CD4-positive, CD25-positive, alpha-beta regulatory T cell (primary cell): Measurements from ENCODE around the gene DYSF. TPM values are rescaled to one million over a fixed set of nuclear protein-coding genes. Genes with fewer than 3 reads are reported as not detected.

Source experiments
- ATAC-seq, 2 donors: fragments of 150-1000 bp; cut with Tn5 transposase; one replicate each; pipeline ENCODE4 v1.10.0; 2021; ENCODE audit warnings: low read depth in 2 of 2, moderate number of reproducible peaks in 2 of 2, moderate library complexity in 1 of 2
- DNase-seq, 3 donors: peaks; one replicate each; pipeline versions ENCODE4 v3.0.0 to v3.0.0-alpha.2; 2012 to 2022; ENCODE audit warnings: mixed read lengths in 1 of 3
- H3K27ac ChIP-seq: one replicate; pipeline ENCODE4 v1.7.0; 2013; ENCODE audit warnings: mild to moderate bottlenecking, low read length; ENCODE audit not compliant: insufficient read depth, poor library complexity, severe bottlenecking
- H3K27me3 ChIP-seq: one replicate; pipeline ENCODE4 v1.7.0; 2013; ENCODE audit warnings: low read length; ENCODE audit not compliant: control insufficient read depth, insufficient read depth
- H3K36me3 ChIP-seq: one replicate; pipeline ENCODE4 v1.7.0; 2013; ENCODE audit warnings: mild to moderate bottlenecking, low read length, moderate library complexity; ENCODE audit not compliant: control insufficient read depth, insufficient read depth
- H3K4me1 ChIP-seq: 2 replicates; pipeline ENCODE4 v1.7.0; 2013; ENCODE audit warnings: mild to moderate bottlenecking, low read length; ENCODE audit not compliant: insufficient read depth, control insufficient read depth, poor library complexity, severe bottlenecking
- H3K4me3 ChIP-seq: one replicate; pipeline ENCODE4 v1.7.0; 2013; ENCODE audit warnings: low read depth, mild to moderate bottlenecking, low read length, moderate library complexity
- H3K9me3 ChIP-seq, 2 experiments: 1 replicate in 1 of 2; 2 replicates in 1 of 2; pipeline ENCODE4 v1.7.0; 2013; ENCODE audit warnings: low read length in 2 of 2, mild to moderate bottlenecking in 1 of 2, moderate library complexity in 1 of 2; ENCODE audit not compliant: control insufficient read depth in 2 of 2
- H3K27ac Mint-ChIP-seq, 3 donors: one replicate each; pipeline ENCODE4 v1.8.0; 2020 to 2022; ENCODE audit warnings: mild to moderate bottlenecking in 3 of 3, mixed read lengths in 3 of 3, moderate library complexity in 2 of 3
- H3K27me3 Mint-ChIP-seq: one replicate; pipeline ENCODE4 v1.8.0; 2022; ENCODE audit warnings: mild to moderate bottlenecking, mixed read lengths
- H3K36me3 Mint-ChIP-seq: one replicate; pipeline ENCODE4 v1.8.0; 2020; ENCODE audit warnings: mixed read lengths
- H3K4me1 Mint-ChIP-seq, 4 donors: one replicate each; pipeline ENCODE4 v1.8.0; 2020 to 2022; ENCODE audit warnings: mixed read lengths in 4 of 4, mild to moderate bottlenecking in 1 of 4
- H3K4me3 Mint-ChIP-seq, 4 donors: one replicate each; pipeline ENCODE4 v1.8.0; 2020 to 2022; ENCODE audit warnings: mild to moderate bottlenecking in 4 of 4, mixed read lengths in 4 of 4, moderate library complexity in 3 of 4
- H3K9me3 Mint-ChIP-seq, 7 donors: one replicate each; pipeline ENCODE4 v1.8.0; 2020 to 2022; ENCODE audit warnings: mixed read lengths in 7 of 7, mild to moderate bottlenecking in 3 of 7, moderate library complexity in 2 of 7
- polyA plus RNA-seq, 4 donors: library from polyadenylated mRNA; unstranded; fragments of 300-500 nt; fragmentation: Illumina TruSeq; gene quantifications; one replicate each; pipeline ENCODE4 v1.2.3, GENCODE V29; 2021
- total RNA-seq: library from RNA; stranded (reverse); gene quantifications from one replicate; pipeline ENCODE4 v1.2.3, GENCODE V29; 2022

Gene DYSF
- total and polyA plus RNA-seq, 5 donors from 2014 or later, result 0.10 to 0.13 TPM; not detected in 3

DNA sequence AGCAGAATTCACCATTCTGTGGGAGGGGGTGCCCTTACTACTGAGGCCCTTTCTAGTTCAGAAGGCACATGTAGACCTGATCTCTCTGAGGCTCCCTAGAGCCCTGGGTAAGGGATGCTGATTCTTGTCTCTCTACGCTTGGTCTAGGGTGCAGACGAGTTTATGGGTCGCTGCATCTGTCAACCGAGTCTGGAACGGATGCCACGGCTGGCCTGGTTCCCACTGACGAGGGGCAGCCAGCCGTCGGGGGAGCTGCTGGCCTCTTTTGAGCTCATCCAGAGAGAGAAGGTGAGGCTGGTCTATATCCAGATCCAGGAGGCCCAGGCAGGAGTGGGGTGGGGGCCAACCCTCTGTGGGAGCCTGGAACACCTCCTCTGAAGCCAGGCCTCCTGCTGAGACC lies 147.2 kb downstream of the DYSF start:
- Histone ChIP-seq H3K27me3 (no peaks in the 10 kb centered on the region), H3K4me3 (no peak overlapping the region), H3K9me3 (no peaks in the 10 kb centered on the region), H3K36me3 (no peaks in the 10 kb centered on the region), H3K4me1 (no peaks in the 10 kb centered on the region), H3K27ac (no peak overlapping the region)
- DNase-seq (no peak), ATAC-seq (no peak)
- Mint-ChIP-seq H3K4me1 (peaks cover 0 to 3% (median 0%) of the 10 kb centered on the region in 4 donors), H3K9me3 (no peaks in the 10 kb centered on the region), H3K36me3 (no peaks in the 10 kb centered on the region), H3K27me3 (peaks cover 6% of the 10 kb centered on the region), H3K27ac (no peak overlapping the region), H3K4me3 (no peak overlapping the region)

DNA sequence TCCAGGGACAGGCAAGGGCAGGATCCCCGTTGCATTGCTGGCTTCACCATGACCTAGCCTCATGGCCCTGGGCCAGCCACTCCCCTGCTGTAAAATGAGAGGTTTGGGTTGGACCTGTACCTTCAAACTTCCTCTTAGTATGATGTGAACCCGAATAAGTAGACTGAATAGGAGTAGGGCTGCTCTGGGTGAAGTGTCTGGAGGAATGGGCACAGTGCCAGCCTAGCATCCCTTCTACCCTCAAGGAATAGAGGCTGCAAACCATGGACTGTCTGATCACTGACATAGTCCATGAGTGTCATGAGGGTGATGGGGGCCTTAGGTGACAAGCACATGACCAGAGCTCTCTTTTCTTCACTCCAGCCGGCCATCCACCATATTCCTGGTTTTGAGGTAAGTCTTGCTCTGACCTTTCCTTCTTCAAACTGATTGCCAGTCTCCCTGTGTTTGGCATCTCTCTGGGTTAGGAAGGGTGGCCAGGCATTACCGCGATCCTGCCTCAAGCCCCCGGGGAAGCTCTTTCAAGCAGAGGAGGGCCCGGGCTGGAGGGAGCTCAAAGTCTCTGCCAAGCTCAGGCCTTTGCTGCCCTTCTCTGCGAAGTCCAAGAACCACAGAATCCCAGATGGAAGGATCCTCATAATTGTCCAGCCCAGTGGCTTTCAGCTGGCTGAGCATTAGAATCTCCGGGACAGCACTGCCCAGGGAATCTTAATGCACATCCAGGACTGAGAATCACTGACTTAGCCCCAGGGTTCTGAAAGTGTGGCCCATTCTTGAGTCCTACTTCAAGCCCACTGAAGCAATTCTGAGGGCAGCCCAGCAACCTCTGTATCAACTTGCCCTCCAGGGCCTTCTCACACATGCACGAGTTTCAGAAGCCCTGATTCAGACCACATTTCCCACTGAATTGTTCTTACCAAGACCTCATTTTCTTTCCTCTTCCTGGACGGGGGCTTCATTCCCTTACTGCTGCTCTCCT lies 148.1 kb downstream of the DYSF start:
- Mint-ChIP-seq H3K36me3 (no peaks in the 10 kb centered on the region), H3K4me1 (peaks cover 0 to 3% (median 0%) of the 10 kb centered on the region in 4 donors), H3K27me3 (peaks cover 6% of the 10 kb centered on the region), H3K27ac (peak overlapping the region in 1 of 3 donors; percentile 2), H3K4me3 (no peak overlapping the region), H3K9me3 (no peaks in the 10 kb centered on the region)
- no peaks in the 10 kb centered on the region for H3K36me3 ChIP-seq
- DNase-seq (no peak), ATAC-seq (no peak)
- H3K4me3 ChIP-seq, result no peak overlapping the region
- H3K4me1 ChIP-seq, result no peaks in the 10 kb centered on the region
- H3K9me3 ChIP-seq, result no peaks in the 10 kb centered on the region
- H3K27ac ChIP-seq, result no peak overlapping the region
- no peaks in the 10 kb centered on the region for H3K27me3 ChIP-seq

DNA sequence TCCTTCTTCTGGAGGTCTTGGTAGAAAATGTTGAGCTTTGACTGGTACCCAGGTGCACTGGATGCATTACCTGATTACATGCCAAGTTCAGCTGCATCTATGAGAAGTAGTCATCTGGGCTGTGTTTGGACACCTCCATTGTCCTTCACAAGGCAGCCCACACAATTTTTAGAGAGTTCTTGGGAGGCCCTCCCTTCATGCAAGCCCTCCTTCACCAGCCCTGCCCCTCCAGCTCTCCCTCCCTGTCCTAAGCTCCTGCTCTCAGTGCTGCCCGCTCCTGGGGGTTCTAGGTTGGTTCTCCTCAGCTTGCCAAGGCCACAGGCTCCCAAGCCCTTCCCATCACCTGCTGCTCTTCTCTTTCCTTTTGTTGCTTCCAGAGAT lies 148.7 kb downstream of the DYSF start:
- Histone ChIP-seq H3K9me3 (no peaks in the 10 kb centered on the region), H3K4me3 (no peak overlapping the region), H3K4me1 (no peaks in the 10 kb centered on the region), H3K27ac (no peak overlapping the region), H3K27me3 (no peaks in the 10 kb centered on the region), H3K36me3 (no peaks in the 10 kb centered on the region)
- Mint-ChIP-seq H3K27me3 (peaks cover 6% of the 10 kb centered on the region), H3K27ac (peak overlapping the region in 1 of 3 donors; percentile 2), H3K4me1 (peaks cover 0 to 3% (median 0%) of the 10 kb centered on the region in 4 donors), H3K9me3 (no peaks in the 10 kb centered on the region), H3K36me3 (no peaks in the 10 kb centered on the region), H3K4me3 (no peak overlapping the region)
- ATAC-seq (no peak), DNase-seq (no peak)

DNA sequence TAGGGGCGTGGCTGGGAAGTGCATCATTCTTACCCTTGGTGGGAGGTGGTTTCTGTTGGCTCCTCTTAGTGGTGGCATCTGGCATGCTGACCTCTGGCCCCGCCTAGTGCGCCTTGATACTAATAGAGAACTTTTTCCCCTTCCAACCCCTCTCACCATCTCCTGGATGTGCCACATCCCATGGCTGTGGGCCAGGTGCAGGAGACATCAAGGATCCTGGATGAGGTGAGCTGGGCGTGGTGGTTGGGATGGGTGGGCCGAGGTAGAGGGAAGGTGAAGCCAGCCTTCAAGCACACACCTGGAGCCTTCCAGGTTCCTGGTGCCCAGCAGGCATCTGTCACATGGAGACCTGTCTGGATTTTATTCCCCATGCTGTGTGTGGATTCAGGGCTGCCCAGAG lies 149.2 kb downstream of the DYSF start:
- Mint-ChIP-seq H3K4me1 (peaks cover 0 to 3% (median 0%) of the 10 kb centered on the region in 4 donors), H3K27me3 (peaks cover 6% of the 10 kb centered on the region), H3K36me3 (no peaks in the 10 kb centered on the region), H3K4me3 (no peak overlapping the region), H3K9me3 (no peaks in the 10 kb centered on the region), H3K27ac (no peak overlapping the region)
- H3K9me3 ChIP-seq, result no peaks in the 10 kb centered on the region
- ATAC-seq (no peak), DNase-seq (no peak)
- H3K27me3 ChIP-seq, result no peaks in the 10 kb centered on the region
- H3K4me3 ChIP-seq, result no peak overlapping the region
- no peaks in the 10 kb centered on the region for H3K36me3 ChIP-seq
- H3K27ac ChIP-seq, result no peak overlapping the region
- H3K4me1 ChIP-seq, result no peaks in the 10 kb centered on the region

DNA sequence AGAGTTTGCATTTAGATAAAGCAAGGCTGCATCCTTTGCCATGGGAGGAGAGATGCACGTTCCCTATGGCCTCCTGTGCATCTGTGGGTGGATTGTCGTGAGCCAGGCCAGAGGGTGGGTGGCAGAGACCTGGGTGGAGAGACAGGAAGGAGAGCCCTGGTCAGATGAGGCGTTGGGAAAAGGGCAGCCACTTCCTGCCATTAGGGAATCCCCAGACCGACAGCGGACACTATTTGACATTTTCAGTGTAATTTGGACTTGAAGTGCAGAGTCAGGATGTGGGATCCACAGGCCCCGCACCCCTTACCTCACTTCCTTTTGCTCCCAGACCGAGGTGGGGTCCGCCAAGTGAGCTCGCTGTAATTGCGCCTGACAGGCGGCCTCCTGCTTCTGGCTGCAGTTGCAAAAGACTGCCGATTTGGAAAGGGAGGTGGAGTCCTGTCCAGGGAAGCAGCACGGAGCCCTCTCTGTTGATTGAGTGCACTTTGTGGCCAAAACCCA lies 150.0 kb downstream of the DYSF start:
- H3K27ac ChIP-seq, result no peak overlapping the region
- Mint-ChIP-seq H3K4me3 (no peak overlapping the region), H3K4me1 (peaks cover 0 to 3% (median 0%) of the 10 kb centered on the region in 4 donors), H3K27ac (no peak overlapping the region), H3K36me3 (no peaks in the 10 kb centered on the region), H3K27me3 (peaks cover 6% of the 10 kb centered on the region), H3K9me3 (no peaks in the 10 kb centered on the region)
- no peaks in the 10 kb centered on the region for H3K36me3 ChIP-seq
- ATAC-seq, result no peak
- H3K27me3 ChIP-seq, result no peaks in the 10 kb centered on the region
- H3K9me3 ChIP-seq, result no peaks in the 10 kb centered on the region
- DNase-seq, result no peak
- no peak overlapping the region for H3K4me3 ChIP-seq
- H3K4me1 ChIP-seq, result no peaks in the 10 kb centered on the region

DNA sequence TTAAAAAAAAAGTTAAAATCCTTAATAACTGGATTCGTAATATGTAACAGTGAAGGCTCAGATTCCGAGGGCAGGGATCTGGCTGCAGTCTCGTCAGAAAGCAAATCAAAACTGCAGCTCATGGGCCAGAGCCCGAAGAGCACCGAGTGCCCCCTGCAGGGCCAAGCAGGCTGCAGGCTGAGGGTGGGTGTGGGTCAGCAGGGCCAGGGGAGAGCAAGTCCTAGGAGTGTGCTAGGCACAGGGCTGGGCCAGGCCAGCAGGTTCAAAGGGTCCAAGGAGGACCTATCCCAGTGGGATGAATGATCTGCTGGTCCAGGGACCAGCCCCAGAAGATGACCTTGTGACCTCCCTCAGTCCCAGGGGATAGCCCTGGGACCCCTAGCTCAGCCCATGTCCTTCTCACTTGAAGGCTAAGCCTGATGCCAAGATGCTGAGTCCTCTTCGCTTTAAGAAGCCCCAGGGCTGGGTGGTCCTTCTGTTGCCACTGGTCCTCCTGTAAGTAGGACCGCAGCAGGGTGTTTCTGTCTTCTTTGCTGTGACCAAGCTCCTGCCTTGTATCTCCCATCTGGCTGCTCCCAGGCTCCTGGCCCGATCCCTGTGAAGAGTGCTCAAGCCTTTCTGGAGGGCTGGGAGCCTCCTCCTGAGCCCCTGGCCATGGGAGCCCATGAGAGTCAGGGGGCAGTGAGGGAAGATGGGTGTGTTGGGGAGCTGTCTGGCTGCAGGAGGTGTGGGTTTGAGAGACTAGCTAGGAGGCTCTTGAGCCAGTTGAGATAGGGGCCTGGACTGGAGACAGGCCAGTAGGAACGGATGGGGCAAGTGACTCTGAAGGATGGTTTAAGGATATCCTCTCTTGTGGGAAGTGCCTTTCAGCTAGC lies 150.7 kb downstream of the DYSF start:
- Histone ChIP-seq H3K36me3 (no peaks in the 10 kb centered on the region), H3K9me3 (no peaks in the 10 kb centered on the region), H3K27ac (no peak overlapping the region), H3K27me3 (no peaks in the 10 kb centered on the region), H3K4me3 (no peak overlapping the region), H3K4me1 (no peaks in the 10 kb centered on the region)
- no peak overlapping the region for H3K4me3 Mint-ChIP-seq
- no peaks in the 10 kb centered on the region for H3K36me3 Mint-ChIP-seq
- peaks cover 6% of the 10 kb centered on the region for H3K27me3 Mint-ChIP-seq
- DNase-seq, result no peak
- peaks cover 0 to 3% (median 0%) of the 10 kb centered on the region in 4 donors for H3K4me1 Mint-ChIP-seq
- no peak overlapping the region for H3K27ac Mint-ChIP-seq
- no peak for ATAC-seq
- H3K9me3 Mint-ChIP-seq, result no peaks in the 10 kb centered on the region

DNA sequence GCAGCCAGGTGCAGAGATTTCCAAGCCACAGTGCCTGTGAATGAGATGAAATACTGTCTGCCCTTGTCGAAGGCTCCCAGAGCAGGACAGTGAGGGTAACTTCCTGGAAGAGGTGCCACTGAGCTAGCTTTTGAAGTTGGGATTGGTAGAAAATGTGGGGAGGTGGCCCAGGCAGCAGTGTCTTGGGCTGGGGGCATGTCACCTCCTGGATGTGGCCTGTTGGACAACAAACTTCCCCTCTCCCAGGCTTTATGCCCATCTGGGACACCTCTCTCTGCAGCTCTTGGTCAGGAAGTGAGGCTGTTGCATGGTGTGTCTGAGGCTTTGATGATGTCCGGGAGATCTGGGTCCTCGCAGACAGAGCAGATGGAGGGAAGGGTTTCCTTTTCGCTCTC lies 151.4 kb downstream of the DYSF start:
- H3K4me3 ChIP-seq, result no peak overlapping the region
- H3K9me3 ChIP-seq, result no peaks in the 10 kb centered on the region
- H3K27me3 ChIP-seq, result no peaks in the 10 kb centered on the region
- peaks cover 6% of the 10 kb centered on the region for H3K27me3 Mint-ChIP-seq
- DNase-seq (no peak), ATAC-seq (no peak)
- H3K36me3 Mint-ChIP-seq, result no peaks in the 10 kb centered on the region
- H3K4me3 Mint-ChIP-seq, result no peak overlapping the region
- H3K9me3 Mint-ChIP-seq, result no peaks in the 10 kb centered on the region
- H3K27ac ChIP-seq, result no peak overlapping the region
- no peaks in the 10 kb centered on the region for H3K4me1 ChIP-seq
- no peaks in the 10 kb centered on the region for H3K36me3 ChIP-seq
- no peak overlapping the region for H3K27ac Mint-ChIP-seq
- peaks cover 0 to 3% (median 0%) of the 10 kb centered on the region in 4 donors for H3K4me1 Mint-ChIP-seq
